Measurements from ENCODE around the gene RHOB. TPM values are rescaled to one million over a fixed set of nuclear protein-coding genes. Genes with fewer than 3 reads are reported as not detected.
"Not testable (repeated sequence)": the region's sequence is repeated elsewhere in the genome, so short reads cannot be mapped to it uniquely, and the experiment has no call there.

The RHOB gene
- total RNA-seq, 4 donors from 2014 or later: 61.7 to 245 (median 144) TPM

DNA sequence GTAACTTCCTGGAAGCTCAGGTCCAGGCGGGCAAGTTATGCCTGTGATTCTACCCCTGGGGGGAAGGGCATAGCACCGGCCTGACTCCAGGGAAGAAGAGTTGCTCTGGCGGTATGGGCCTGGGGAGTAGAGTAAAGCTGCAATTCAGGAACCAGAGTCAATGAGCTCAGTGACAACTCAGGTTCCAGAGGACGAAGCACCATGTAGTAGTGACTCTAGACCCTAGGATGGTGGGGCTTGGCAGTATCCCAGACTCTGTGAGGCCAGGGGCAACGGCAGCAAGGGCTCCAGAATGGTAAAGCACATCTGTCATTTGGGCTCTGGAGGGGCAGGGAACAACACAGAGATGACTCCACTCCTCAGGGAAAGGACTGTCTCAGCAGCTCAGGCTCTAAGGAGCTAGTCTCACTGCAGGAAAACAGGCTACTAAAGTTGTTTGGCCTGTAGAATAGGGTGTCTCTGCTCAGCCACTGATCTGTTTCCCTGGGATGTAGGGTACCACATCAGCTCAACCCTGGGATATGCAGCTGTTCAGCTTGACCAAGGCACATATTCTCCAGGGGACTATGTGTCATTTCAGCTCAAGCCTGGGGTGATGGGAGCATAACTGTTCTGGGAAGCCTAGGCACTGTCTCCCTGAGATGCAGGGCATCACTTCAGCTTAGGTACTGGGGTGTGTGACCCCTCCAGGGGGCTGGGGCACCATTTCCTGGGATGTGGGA, 36.2 kb upstream of the RHOB start:
- 82 to 85% methylated on average over 4 to 5 of the region's 5 CpGs for WGBS, 2 donors
- no peaks in the 10 kb centered on the region for H3K36me3 ChIP-seq

DNA sequence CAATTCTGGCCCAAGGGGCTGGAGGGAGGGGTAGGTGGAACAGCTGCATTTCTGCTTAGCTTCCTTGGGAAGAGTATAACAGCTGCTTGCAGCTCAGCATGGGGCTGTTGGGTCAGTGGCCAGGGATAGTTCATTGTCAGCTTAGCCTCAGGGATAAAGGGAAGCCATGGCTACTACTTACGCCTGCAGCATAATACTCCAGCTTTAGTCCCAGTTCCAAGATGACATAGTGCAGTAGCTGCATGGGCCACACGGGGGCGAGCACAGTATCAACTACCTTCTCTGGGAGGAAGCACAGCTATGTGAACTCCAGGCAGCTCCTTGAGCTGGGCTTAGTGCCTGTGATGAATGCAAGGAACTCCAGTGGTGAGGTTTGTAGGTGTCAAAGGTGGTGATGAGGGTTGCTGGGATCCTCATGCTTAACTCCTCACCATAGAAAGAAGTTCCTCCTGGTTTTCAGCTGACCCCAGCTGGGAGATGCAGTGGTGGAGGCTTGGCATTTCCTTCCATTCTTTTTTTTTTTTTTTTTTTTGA, 35.4 kb upstream of the RHOB start:
- peaks cover 0 to 12% (median 0%) of the 10 kb centered on the region in 3 donors for H3K4me1 ChIP-seq
- WGBS, 2 donors: 7% methylated on average over 3 of the region's 3 CpGs; no CpG with 5 or more reads in 1 of the 2 donors
- no peak for TF ChIP-seq POLR2A (IDR thresholded peaks at IDR 0.05)
- TF ChIP-seq, protein P1, sequence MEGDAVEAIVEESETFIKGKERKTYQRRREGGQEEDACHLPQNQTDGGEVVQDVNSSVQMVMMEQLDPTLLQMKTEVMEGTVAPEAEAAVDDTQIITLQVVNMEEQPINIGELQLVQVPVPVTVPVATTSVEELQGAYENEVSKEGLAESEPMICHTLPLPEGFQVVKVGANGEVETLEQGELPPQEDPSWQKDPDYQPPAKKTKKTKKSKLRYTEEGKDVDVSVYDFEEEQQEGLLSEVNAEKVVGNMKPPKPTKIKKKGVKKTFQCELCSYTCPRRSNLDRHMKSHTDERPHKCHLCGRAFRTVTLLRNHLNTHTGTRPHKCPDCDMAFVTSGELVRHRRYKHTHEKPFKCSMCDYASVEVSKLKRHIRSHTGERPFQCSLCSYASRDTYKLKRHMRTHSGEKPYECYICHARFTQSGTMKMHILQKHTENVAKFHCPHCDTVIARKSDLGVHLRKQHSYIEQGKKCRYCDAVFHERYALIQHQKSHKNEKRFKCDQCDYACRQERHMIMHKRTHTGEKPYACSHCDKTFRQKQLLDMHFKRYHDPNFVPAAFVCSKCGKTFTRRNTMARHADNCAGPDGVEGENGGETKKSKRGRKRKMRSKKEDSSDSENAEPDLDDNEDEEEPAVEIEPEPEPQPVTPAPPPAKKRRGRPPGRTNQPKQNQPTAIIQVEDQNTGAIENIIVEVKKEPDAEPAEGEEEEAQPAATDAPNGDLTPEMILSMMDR (IDR thresholded peaks at IDR 0.05): peak; percentile 61 to 89 (median 82)
- peaks cover 0 to 28% (median 18%) of the 10 kb centered on the region in 3 donors for H3K9me3 ChIP-seq
- intact Hi-C loops (cut with DNase I): loop anchor here (10.0 kb wide), 1 partner anchor 233 kb away; no protein-coding TSS in a partner anchor
- H3K4me3 ChIP-seq: no peak overlapping the region
- no peaks in the 10 kb centered on the region for H3K36me3 ChIP-seq
- DNase-seq: no peak
- no peak overlapping the region for H3K27ac ChIP-seq
- no peaks in the 10 kb centered on the region for H3K27me3 ChIP-seq

More for the DNA sequence above, 36.2 kb upstream of the RHOB start:
- Histone ChIP-seq H3K9me3 (peaks cover 0 to 28% (median 18%) of the 10 kb centered on the region in 3 donors), H3K4me3 (no peak overlapping the region), H3K27me3 (no peaks in the 10 kb centered on the region), H3K4me1 (peaks cover 0 to 9% (median 0%) of the 10 kb centered on the region in 3 donors), H3K27ac (no peak overlapping the region)
- TF ChIP-seq, protein P1 (IDR thresholded peaks at IDR 0.05): no peak
- no peak for TF ChIP-seq POLR2A (IDR thresholded peaks at IDR 0.05)
- DNase-seq: no peak
- intact Hi-C loops (cut with DNase I): loop anchor here (10.0 kb wide), 1 partner anchor 234 kb away; no protein-coding TSS in a partner anchor

DNA sequence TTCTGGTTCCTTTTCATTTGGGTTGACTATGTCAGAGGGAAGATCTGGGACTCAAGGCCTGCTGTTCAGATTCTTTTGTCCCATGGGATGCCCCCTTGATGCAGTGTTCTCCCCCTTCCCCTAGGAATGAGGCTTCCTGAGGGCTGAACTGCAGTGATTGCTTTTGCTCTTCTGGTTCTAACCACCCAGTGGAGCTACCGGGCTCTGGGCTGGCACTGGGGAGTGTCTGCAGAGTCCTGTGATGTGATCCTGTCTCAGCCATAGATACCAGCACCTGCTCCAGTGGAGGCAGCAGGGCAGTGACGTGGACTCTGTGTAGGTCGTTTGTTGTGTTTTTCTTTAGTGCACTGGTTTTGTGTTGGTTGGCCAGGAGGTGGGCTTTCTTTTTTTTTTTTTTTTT, 32.1 kb upstream of the RHOB start:
- TF ChIP-seq, protein P1 (IDR thresholded peaks at IDR 0.05): no peak
- no peak for TF ChIP-seq POLR2A (IDR thresholded peaks at IDR 0.05)
- DNase-seq: no peak
- Histone ChIP-seq H3K4me1 (peaks cover 0 to 27% (median 2%) of the 10 kb centered on the region in 3 donors), H3K4me3 (no peak overlapping the region), H3K9me3 (peaks cover 0 to 5% (median 5%) of the 10 kb centered on the region in 3 donors), H3K27ac (no peak overlapping the region), H3K36me3 (no peaks in the 10 kb centered on the region), H3K27me3 (no peaks in the 10 kb centered on the region)
- intact Hi-C loops (cut with DNase I): loop anchor here (10.0 kb wide), 1 partner anchor 230 kb away; no protein-coding TSS in a partner anchor
- 79 to 100% methylated on average over 2 to 3 of the region's 3 CpGs for WGBS, 2 donors

- peaks cover 0 to 34% (median 2%) of the 10 kb centered on the region in 3 donors for H3K4me1 ChIP-seq
- intact Hi-C loops (cut with DNase I): loop anchor here (10.0 kb wide), 1 partner anchor 229 kb away; no protein-coding TSS in a partner anchor
- H3K9me3 ChIP-seq: no peaks in the 10 kb centered on the region
- H3K36me3 ChIP-seq: no peaks in the 10 kb centered on the region
- no peak for DNase-seq
- TF ChIP-seq, protein P1 (IDR thresholded peaks at IDR 0.05): no peak
- no peak for TF ChIP-seq POLR2A (IDR thresholded peaks at IDR 0.05)
- H3K27me3 ChIP-seq: no peaks in the 10 kb centered on the region
- no peak overlapping the region for H3K27ac ChIP-seq
- 14 to 17% methylated on average over 1 to 2 of the region's 2 CpGs for WGBS, 2 donors
- H3K4me3 ChIP-seq: no peak overlapping the region
These were observed 31.4 kb upstream of the RHOB start for GRCh38 chr2:20415511-20415918.

DNA sequence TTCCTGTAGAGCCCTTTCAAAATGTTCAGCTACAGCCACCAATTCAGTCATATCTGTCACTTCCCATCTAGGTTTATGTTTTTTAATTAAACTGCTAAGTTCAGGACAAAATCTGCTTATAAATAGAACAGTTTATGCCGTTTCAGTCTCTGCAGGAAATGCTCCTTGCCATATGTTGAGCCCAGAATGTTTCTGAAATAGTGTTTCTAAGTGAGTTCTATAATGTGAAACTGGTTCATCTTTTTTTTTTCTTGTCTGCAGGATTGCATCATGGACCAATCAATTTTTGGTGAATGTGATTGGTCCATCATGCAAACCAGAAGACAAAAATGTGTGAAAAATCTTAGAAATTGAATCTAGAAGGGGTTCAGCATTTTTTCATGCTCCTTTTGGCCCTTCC, 30.2 kb upstream of the RHOB start:
- Histone ChIP-seq H3K27ac (no peak overlapping the region), H3K36me3 (no peaks in the 10 kb centered on the region), H3K9me3 (no peaks in the 10 kb centered on the region), H3K27me3 (no peaks in the 10 kb centered on the region), H3K4me1 (peaks cover 3 to 42% (median 8%) of the 10 kb centered on the region in 3 donors), H3K4me3 (no peak overlapping the region)
- intact Hi-C loops (cut with DNase I): loop anchor here (10.0 kb wide), 1 partner anchor 228 kb away; no protein-coding TSS in a partner anchor
- no peak for DNase-seq
- no peak for TF ChIP-seq POLR2A (IDR thresholded peaks at IDR 0.05)
- TF ChIP-seq, protein P1 (IDR thresholded peaks at IDR 0.05): no peak
- WGBS, 2 donors: 65 to 71% methylated on average over 1 of the region's 1 CpG

DNA sequence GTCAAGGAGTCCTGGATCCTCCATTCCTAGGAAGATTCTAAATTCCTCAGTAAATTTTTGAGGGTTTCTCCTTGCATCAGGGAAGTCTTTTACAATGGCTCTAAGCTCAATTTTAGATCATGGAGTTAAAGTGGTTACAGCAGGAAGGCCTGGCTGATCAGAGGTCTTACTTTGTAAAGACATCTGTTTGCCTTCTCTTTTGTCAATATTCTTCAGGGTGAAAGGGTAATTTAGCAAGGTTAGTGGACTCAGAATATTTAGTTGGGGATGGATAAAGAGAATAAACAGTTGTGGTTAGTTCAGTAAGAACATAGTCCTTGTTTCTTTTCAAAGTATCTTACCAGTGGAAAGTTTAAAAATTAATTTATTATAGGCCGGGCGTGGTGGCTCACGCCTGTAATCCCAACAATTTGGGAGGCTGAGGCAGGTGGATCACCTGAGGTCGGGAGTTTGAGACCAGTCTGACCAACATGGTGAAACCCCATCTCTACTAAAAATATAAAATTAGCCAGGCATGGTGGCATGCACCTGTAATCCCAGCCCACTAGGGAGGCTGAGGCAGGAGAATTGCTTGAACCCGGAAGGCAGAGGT, 29.5 kb upstream of the RHOB start:
- not testable (repeated sequence) for H3K27me3 ChIP-seq, H3K4me3 ChIP-seq, DNase-seq, H3K9me3 ChIP-seq, H3K27ac ChIP-seq, H3K36me3 ChIP-seq
- H3K4me1 ChIP-seq: peaks cover 9 to 48% (median 14%) of the 10 kb centered on the region in 3 donors
- intact Hi-C loops (cut with DNase I): loop anchor here (10.0 kb wide), 1 partner anchor 227 kb away; no protein-coding TSS in a partner anchor
- 74 to 93% methylated on average over 4 to 5 of the region's 5 CpGs for WGBS, 2 donors
